ENCODE data around the gene IDUA.

Gene IDUA

DNA sequence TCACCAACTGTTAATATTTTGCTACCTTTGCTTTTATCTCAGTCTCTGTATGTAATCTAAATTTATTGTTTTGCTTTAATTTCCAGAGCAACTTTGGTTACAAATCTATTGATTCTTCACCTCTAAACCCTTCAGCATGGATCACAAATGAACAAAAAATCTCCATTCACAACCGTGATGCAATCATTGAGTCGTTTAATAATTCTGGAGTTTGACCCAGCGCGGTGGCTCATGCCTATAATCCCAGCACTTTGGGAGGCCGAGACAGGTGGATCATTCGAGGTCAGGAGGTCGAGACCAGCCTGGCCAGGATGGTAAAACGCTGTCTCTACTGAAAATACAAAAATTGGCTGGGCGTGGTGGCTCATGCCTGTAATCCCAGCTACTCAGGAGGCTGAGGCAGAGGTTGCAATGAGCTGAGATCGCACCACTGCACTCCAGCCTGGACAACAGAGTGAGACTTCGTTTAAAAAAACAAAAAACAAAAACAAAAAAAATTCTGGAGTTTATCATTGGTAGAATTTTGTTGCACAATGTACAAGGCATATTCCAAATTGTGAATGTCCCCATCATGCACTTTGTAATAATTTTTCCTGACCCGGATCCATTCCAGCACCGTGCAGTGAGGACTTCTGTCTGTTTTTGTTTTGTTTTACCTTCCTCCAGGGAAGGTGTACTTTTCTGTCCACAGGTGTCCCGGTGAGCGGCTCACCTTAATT, 2.3 kb upstream of the IDUA start:
- no peaks in the 10 kb centered on the region for H3K27me3 Mint-ChIP-seq
- no peaks in the 10 kb centered on the region for H3K9me3 Mint-ChIP-seq
- H3K36me3 Mint-ChIP-seq = peaks cover 0 to 2% of the 10 kb centered on the region in 2 donors
- DNase-seq (no peak), ATAC-seq (replicated peaks) (no peak)
- H3K27ac Mint-ChIP-seq = no peak overlapping the region
- H3K4me3 Mint-ChIP-seq = peak overlapping the region; percentile 57 to 77
- H3K4me1 Mint-ChIP-seq = peaks cover 4 to 25% of the 10 kb centered on the region in 2 donors

DNA sequence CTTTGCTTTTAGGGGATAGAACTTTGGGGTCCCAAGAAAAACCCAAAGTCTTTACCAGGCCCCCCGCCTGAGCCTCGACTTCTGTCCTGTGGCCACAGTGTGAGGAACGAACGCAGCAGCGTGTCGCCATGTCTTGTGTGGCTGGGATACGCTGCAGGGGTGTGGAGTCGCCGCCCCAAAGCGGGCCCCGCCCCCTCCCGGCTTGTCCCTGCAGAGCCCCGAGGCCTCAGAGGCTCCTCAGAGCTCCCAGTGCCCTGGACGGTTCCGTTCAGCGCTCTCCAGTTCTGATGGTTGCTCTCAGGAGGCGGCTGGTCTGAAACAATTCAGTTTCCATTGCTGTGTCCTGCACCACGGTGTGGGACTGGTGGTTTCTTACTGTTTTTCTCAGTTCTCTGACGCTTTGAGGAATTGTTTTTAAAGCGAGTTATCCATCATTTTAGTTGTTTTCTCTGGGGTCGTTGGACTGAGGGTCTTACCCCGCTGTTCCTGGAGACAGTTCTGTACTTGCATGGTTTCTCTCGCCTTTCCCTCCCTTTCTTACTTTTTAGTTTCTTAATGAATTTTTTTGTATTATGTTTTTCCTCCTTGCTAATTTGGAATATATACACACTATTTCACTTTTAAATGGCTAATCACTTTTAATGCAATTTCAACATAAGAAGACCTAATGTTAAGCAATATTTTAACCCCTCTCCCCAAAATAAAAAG, 1.6 kb upstream of the IDUA start:
- Mint-ChIP-seq H3K36me3 (peaks cover 0 to 4% of the 10 kb centered on the region in 2 donors), H3K4me3 (peak overlapping the region; percentile 57 to 77), H3K27ac (no peak overlapping the region), H3K27me3 (no peaks in the 10 kb centered on the region), H3K9me3 (no peaks in the 10 kb centered on the region), H3K4me1 (peaks cover 4 to 25% of the 10 kb centered on the region in 2 donors)
- peak; percentile 55 for DNase-seq
- ATAC-seq (replicated peaks) = peak; percentile 62 to 66

DNA sequence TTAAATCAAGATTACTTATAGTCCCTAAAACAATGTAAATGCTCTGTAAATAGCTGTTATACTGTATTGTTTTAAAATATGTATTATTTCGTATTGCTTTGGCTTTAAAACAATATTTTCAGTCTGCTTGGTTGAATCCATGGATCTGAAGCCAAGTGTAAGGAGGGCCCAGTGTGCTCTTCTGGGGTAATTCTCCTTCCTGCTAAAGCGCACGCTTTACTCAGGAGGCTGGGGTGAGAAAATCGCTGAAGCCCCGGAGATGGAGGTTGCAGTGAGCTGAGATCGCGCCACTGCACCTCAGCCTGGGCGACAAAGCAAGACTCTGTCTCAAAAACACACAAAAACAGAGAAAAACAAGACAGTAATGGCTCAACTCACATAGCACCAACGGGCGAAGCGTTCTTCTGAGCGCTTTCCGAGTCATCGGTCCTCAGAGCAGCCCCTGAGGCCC, 391 bp upstream of the IDUA start:
- Mint-ChIP-seq H3K27ac (peak overlapping the region; percentile 81), H3K4me1 (peaks cover 4 to 25% of the 10 kb centered on the region in 2 donors)
- ATAC-seq (replicated peaks) = peak; percentile 24 to 30

DNA sequence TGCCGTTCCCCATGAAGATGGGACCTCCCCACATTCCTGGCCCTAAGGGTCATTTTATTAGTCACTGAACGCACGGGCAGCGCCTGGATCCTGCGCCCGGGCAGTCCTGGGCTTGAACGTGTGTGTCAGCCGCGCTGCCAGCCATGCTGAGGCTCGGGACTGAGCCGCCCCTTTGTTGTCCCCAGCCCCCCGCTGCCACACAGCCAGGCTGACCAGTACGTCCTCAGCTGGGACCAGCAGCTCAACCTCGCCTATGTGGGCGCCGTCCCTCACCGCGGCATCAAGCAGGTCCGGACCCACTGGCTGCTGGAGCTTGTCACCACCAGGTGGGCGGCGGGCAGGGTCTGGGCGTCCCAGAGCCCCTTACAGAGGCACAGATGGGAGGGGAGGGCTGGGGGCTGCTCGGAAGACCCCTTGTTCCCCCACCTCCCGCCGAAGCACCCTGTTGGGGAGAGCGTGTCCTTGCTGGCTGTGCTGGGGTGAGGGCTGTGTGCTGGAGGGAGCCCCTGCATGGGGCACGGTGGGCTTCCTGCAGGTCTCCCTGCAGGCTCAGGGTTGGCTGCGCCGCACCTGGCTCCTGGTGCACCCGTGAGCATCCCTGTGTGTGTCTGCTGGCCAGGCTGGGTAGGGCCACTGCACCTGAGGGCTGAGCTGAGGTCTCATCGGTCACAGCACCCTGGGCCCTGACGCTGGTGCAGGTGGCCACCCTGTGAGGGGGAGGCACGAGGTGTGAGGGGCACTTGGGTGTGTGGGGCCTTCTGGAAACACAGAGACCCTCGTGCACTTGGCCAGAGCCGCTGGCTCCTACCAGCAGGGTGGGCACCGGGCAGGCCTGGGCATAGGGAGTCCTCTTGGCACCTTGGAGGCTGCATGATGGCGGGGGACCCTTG, 1.0 kb downstream of the IDUA start:
- Mint-ChIP-seq H3K4me1 (peaks cover 4 to 32% of the 10 kb centered on the region in 2 donors), H3K4me3 (peak overlapping the region; percentile 89 to 91), H3K27ac (peak overlapping the region; percentile 81), H3K9me3 (no peaks in the 10 kb centered on the region), H3K27me3 (no peaks in the 10 kb centered on the region), H3K36me3 (peaks cover 8 to 13% of the 10 kb centered on the region in 2 donors)
- no peak for DNase-seq
- no peak for ATAC-seq (replicated peaks)

More for the DNA sequence above, 391 bp upstream of the IDUA start:
- peaks cover 4 to 11% of the 10 kb centered on the region in 2 donors for H3K36me3 Mint-ChIP-seq
- H3K27me3 Mint-ChIP-seq = no peaks in the 10 kb centered on the region
- peak overlapping the region; percentile 89 to 91 for H3K4me3 Mint-ChIP-seq
- no peak for DNase-seq
- H3K9me3 Mint-ChIP-seq = no peaks in the 10 kb centered on the region

DNA sequence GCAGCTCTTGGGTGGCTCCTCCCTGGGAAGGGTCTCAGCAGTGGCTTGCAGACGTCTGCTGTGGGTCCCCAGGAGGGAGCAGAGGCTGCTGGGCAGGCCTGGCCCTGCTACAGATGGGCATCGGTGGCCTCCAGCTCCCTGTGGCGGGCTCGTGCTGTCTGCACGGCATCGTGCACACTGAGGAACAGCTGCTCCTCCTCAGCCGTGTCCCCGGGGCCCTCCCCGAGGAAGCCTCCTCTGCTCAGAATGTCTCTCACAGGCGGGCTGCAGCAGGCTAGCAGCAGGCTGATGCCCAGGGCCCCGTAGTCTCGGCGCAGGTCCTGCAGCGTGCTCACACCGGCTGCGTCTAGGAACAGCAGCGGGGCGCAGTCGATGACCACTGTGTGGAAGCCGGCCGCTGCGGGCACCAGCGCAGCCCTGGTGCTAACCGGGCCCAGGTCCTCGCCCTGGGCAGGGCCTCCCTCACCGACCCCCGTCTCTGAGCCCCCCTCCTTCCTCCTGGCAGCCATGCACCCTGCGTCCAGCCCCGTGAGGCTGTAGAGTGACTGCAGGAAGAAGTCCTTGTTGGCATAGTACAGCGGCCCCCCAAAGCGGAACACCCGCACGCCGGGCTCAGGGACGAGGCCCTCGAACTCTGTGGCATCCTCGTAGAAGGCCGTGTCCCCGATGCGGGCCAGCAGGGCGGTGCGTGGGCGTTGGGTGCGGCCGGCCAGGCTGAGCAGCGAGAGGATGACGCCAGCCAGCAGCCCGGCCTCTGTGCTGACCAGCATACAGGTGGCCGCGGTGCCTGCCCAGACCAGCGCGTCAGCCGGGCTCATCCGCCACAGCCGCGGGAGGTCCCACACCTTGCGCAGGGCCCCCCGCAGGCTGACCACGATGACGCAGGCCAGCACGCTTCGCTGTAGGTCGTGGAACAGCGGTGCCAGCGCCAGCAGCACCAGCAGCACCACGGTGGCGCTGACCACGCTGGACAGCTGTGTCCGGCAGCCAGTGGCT, 2.2 kb downstream of the IDUA start:
- Mint-ChIP-seq H3K36me3 (peaks cover 8 to 13% of the 10 kb centered on the region in 2 donors), H3K27me3 (no peaks in the 10 kb centered on the region), H3K9me3 (no peaks in the 10 kb centered on the region), H3K4me1 (peaks cover 4 to 33% of the 10 kb centered on the region in 2 donors), H3K27ac (no peak overlapping the region), H3K4me3 (no peak overlapping the region)
- ATAC-seq (replicated peaks) = no peak
- no peak for DNase-seq

DNA sequence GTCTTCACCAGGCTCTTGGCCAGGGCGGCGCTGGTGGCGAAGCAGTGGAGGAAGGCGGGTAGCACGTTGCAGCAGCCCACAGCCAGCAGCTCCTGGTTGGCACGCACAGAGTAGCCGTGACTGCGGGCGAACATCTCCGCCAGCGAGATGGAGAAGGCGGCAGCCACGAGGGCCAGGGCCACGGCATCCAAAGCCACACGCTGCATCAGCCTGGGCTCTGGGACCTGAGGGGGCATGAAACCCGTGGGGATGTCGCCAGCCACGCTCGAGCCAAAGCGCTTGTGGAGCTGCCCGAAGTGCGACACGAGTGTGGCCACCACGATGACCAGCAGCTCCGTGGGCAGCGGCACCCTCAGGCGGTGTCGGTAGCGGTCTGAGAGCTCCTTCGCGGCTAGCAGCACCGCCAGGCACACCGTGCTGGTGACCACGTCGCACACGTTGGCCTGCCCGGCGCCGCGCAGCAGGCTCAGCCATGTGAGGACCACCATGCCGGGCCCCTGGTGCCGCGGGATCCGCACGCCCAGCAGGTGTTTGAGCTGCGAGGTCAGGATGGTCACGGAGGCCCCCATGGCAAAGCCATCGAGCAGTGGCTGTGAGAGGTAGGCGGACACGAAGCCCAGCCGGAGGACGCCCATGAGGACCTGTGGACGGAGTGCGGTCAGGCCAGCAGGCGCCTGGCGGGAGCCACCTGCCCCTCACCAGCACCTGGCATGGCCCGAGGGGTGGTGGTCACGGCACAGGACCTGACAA, 3.1 kb downstream of the IDUA start:
- no peak for DNase-seq
- Mint-ChIP-seq H3K27ac (no peak overlapping the region), H3K27me3 (no peaks in the 10 kb centered on the region), H3K36me3 (peaks cover 8 to 13% of the 10 kb centered on the region in 2 donors), H3K4me3 (no peak overlapping the region), H3K9me3 (no peaks in the 10 kb centered on the region), H3K4me1 (peaks cover 4 to 32% of the 10 kb centered on the region in 2 donors)
- no peak for ATAC-seq (replicated peaks)

DNA sequence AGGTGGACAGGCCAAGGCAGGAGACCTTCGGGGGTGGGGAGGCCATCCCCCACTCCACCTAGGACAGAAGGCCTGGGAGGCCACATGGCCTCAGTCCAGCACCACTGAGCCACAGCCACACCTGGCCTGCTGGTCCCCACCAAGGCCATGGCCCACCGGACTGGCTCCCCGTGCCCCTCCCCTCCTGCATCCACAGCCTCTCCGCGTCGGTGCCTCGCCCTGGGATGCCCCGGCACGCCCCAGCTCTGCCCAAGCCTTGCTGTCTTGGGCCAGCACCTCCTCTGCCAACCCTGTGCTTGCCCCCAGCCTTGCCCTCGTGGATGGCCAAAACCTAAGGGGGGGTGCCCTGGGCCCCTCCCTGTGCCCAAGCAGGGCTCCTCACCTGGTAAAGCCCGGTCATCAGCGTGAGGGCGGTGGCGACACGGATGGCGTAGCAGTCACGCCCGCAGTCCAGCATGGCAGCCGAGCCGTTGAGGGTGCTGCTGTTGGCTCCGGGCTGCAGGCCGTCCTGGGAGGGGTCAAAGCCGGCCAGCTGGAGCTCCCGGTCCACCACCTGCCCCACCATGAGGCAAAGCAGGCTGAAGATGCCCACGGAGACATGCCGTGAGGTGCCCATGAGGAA, 4.0 kb downstream of the IDUA start:
- H3K36me3 Mint-ChIP-seq = peaks cover 8 to 13% of the 10 kb centered on the region in 2 donors
- no peak for DNase-seq
- H3K9me3 Mint-ChIP-seq = no peaks in the 10 kb centered on the region
- H3K4me3 Mint-ChIP-seq = peak overlapping the region in 1 of 2 donors; percentile 19
- H3K4me1 Mint-ChIP-seq = peaks cover 4 to 22% of the 10 kb centered on the region in 2 donors
- peaks cover 4 to 7% of the 10 kb centered on the region in 2 donors for H3K27me3 Mint-ChIP-seq
- ATAC-seq (replicated peaks) = no peak
- H3K27ac Mint-ChIP-seq = no peak overlapping the region

DNA sequence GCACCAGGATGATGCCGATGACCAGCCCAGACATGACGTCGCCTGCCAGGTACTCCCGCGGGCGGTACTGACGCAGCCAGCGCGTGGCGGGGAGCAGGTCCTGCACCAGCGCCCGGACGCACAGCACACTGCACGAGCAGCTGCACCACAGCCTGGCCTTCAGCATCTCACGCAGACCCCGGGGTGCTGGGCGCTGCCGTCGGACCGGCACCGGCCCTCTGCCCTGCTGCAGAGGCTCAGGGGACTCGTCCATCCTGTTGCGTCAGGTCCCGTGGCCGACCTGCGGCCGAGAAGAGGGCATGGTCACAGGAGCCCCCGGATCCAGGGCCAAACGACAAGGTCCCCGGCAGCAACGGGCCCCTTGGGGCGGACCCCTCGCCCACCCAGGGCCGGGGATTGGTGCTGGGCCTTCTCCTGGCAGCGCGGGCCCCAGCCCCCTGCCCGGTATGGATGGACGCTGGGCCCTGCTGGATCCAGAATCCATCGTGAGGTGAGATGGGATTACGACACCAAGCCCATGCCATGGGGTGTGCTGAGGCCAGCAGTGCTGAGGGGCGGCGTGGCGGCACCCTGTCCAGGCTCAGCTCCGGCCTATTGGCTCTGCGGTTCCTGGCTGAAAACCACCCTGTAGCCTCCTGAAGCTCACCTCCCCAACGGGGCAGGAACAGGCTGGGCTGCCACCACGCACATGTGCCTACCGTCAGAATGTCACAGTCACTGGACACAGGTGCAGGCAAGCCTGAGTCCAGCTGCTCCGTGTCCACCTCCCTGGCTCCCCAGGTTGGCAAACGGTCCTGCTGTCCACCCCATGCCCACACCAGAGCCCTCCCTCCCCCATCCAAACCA, 4.8 kb downstream of the IDUA start:
- Mint-ChIP-seq H3K4me3 (no peak overlapping the region), H3K9me3 (no peaks in the 10 kb centered on the region), H3K36me3 (peaks cover 8 to 13% of the 10 kb centered on the region in 2 donors), H3K27ac (no peak overlapping the region), H3K27me3 (peaks cover 10 to 15% of the 10 kb centered on the region in 2 donors), H3K4me1 (peaks cover 7 to 28% of the 10 kb centered on the region in 2 donors)
- no peak for DNase-seq
- no peak for ATAC-seq (replicated peaks)

DNA sequence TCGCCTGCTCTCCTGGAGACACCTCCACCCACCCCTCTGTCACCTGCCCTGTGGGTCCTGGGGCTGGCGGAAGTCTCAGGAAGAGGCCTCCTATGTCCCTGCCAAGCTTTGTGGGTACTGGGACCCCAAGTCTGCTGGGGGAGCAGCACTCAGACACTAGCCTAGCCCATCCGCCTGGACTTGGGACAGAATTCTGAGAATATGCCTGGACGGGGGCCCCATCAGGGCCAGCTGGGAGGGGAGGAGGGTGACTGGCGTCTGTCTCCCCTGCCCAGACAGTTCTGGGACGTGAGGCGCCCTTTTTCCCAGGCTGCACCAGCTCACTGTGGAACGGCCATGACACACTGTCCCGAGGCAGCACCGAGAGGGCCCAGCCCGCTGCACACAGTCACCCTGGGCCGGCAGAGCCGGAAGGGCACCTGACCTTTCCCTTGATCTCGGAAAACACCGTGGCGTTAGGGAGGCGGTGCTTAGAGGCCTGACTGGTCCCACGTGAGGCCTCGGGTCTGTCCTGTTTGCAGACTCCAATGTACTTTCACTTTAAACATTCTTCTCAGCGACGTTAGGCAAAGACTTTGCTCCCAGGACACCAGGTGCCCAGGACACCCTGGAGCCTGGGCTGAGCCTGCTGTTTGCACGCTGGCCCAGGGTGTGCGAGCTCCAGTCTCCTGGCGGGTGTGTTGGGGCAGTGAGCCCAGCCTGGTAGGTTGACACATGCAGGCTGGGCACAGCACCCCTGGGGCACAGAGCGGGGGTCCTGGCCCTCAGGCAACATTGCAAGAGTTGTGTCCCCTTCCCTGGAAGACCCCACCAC, 5.7 kb downstream of the IDUA start:
- peaks cover 8 to 30% of the 10 kb centered on the region in 2 donors for H3K4me1 Mint-ChIP-seq
- ATAC-seq (replicated peaks) = no peak
- H3K9me3 Mint-ChIP-seq = no peaks in the 10 kb centered on the region
- H3K27me3 Mint-ChIP-seq = peaks cover 14 to 20% of the 10 kb centered on the region in 2 donors
- H3K4me3 Mint-ChIP-seq = peak overlapping the region in 1 of 2 donors; percentile 17
- peaks cover 8 to 13% of the 10 kb centered on the region in 2 donors for H3K36me3 Mint-ChIP-seq
- no peak overlapping the region for H3K27ac Mint-ChIP-seq
- DNase-seq = no peak

DNA sequence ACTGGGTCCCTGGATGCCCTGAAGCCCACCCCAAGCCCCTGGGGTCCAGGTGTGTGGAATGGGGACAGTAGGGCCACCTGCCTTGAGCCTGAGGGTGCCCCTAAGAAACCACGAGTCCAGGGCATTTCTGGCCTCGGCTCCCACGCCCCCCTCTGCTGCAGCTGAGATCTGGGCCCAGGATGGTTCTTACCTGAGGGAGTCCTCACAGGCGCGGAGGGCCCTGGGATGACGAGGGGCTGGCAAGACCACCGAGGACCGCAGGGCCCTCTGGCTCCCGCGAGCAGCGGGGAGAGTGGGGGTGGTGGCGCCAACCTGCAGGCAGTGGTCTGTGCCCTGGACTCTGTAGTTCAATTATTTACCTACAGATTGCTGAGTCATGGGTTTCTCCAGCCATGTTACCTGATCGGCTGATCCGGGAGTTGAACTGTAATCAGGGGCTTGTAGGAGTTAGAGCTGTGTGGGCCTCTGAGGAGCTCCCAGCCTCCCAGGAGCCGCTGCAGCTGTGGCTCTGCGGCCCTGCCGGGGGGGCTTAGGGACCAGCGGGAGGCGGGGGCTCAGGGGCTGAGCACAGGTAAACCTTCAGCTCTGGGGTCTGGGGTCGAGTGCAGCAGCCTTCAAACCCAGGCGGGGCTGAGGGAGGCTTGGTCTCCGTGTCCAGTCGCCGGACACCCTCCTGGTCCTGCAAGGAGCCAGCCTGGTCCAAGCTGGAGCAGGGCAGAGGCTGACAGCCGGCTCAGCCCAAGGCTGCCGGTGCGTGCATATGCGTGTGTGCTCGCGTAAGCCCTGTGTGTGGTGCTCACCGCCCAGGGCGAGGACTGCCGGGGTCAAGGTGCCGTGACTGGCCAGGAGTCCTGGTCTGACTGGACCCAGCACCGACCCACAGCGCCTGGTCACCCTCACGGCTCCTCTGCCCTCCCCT, 6.5 kb downstream of the IDUA start, which contains the start of gene SLC26A1:
SLC26A1 (minus strand) TSS at position 294 of the 919 bp plus-strand sequence. CDS start 1,701 bp downstream, outside the sequence.
- Mint-ChIP-seq H3K9me3 (no peaks in the 10 kb centered on the region), H3K4me1 (peaks cover 6 to 30% of the 10 kb centered on the region in 2 donors), H3K27me3 (peaks cover 20 to 26% of the 10 kb centered on the region in 2 donors), H3K36me3 (peaks cover 8 to 13% of the 10 kb centered on the region in 2 donors), H3K27ac (no peak within 1 kb of the TSS), H3K4me3 (peak within 1 kb of the TSS in 1 of 2 donors; percentile 17)
- ATAC-seq (replicated peaks) = no peak
- no peak for DNase-seq
